Lung (tissue), 12 donors: ENCODE data around the gene SLC25A21. TPM values are rescaled to one million over a fixed set of nuclear protein-coding genes. Genes with fewer than 3 reads are reported as not detected.

Experiments used
- ATAC-seq: fragments of 200-7000 bp; cut with Tn5 transposase; one replicate; pipeline ENCODE4 v1.9.1; 2020; ENCODE audit warnings: moderate number of reproducible peaks; ENCODE audit not compliant: insufficient read depth, low FRiP score
- DNase-seq, 3 donors: peaks; one replicate each; pipeline ENCODE4 v3.0.0-alpha.2; 2013 to 2017
- H3K27ac ChIP-seq, 2 donors: one replicate each; pipeline ENCODE4 v1.5.1; 2013; ENCODE audit warnings: mild to moderate bottlenecking in 2 of 2, moderate library complexity in 2 of 2, control low read depth in 1 of 2, inconsistent platforms in 1 of 2, low read depth in 1 of 2, low read length in 1 of 2
- H3K27me3 ChIP-seq, 3 donors: one replicate each; pipeline ENCODE4 v1.5.1; 2013; ENCODE audit warnings: low read length in 2 of 3; ENCODE audit not compliant: control insufficient read depth in 3 of 3, insufficient read depth in 3 of 3
- H3K36me3 ChIP-seq, 4 donors: one replicate each; pipeline ENCODE4 v1.5.1; 2013; ENCODE audit warnings: low read length in 4 of 4, mild to moderate bottlenecking in 1 of 4, moderate library complexity in 1 of 4; ENCODE audit not compliant: control insufficient read depth in 4 of 4, insufficient read depth in 4 of 4
- H3K4me1 ChIP-seq, 5 donors: one replicate each; pipeline ENCODE4 v1.5.1; 2013; ENCODE audit warnings: low read length in 5 of 5, mild to moderate bottlenecking in 2 of 5, moderate library complexity in 1 of 5; ENCODE audit not compliant: control insufficient read depth in 5 of 5, insufficient read depth in 5 of 5
- H3K4me3 ChIP-seq: one replicate; pipeline ENCODE4 v1.5.1; 2013; ENCODE audit warnings: mild to moderate bottlenecking, control low read depth, moderate library complexity
- H3K9ac ChIP-seq, 2 donors: one replicate each; pipeline ENCODE4 v1.5.1; 2013; ENCODE audit warnings: low read length in 2 of 2, control low read depth in 1 of 2; ENCODE audit not compliant: insufficient read depth in 1 of 2
- H3K9me3 ChIP-seq, 4 donors: one replicate each; pipeline ENCODE4 v1.5.1; 2013; ENCODE audit warnings: low read length in 3 of 4, mild to moderate bottlenecking in 1 of 4, moderate library complexity in 1 of 4; ENCODE audit not compliant: control insufficient read depth in 4 of 4, insufficient read depth in 3 of 4
- CTCF ChIP-seq: IDR thresholded peaks from 2 replicates; pipeline ENCODE4 v1.5.1; 2012; ENCODE audit warnings: mild to moderate bottlenecking; ENCODE audit errors: control extremely low read depth, extremely low read depth
- WGBS, 2 donors: extraction: QIAGEN DNeasy Blood & Tissue Kit; methylation state at CpG; one replicate each; pipeline ENCODE4 v1.1.7; 2013; 5-methylcytosine and 5-hydroxymethylcytosine counted together
- polyA plus RNA-seq, 2 donors: library from polyadenylated mRNA; stranded (reverse); fragments of 200-250 nt; gene quantifications; one replicate each; pipeline ENCODE4 v1.2.1, GENCODE V29; 2013
- total RNA-seq, 2 donors: library from RNA; depleted of rRNA in 1 of 2; stranded (reverse); fragments of >200 nt in 1 of 2; gene quantifications; one replicate each; pipeline ENCODE4 v1.2.1, GENCODE V29; 2014 to 2021
- donor health status: control.
- donor health status: control.
- donor health status: Bipolar disorder and iron deficiency.
- donor health status: healthy.
- donor health status: DM: yes; HTN: yes; CAD: no.

The SLC25A21 gene
- total and polyA plus RNA-seq, 4 donors = 0.23 to 2.6 (median 0.42) TPM

GRCh38 chr14:36655571-36655962 is 516.8 kb downstream of the SLC25A21 start:
- peaks cover 12 to 98% (median 98%) of the 10 kb centered on the region in 3 donors for H3K27me3 ChIP-seq
- H3K9ac ChIP-seq = no peak overlapping the region
- no peak for ATAC-seq
- no peak for TF ChIP-seq CTCF
- 10 to 15% methylated on average over 11 of the region's 11 CpGs for WGBS, 2 donors
- H3K36me3 ChIP-seq = no peaks in the 10 kb centered on the region
- H3K4me1 ChIP-seq = peaks cover 0 to 23% (median 3%) of the 10 kb centered on the region in 5 donors
- DNase-seq = no peak
- peaks cover 0 to 24% (median 0%) of the 10 kb centered on the region in 4 donors for H3K9me3 ChIP-seq
- H3K4me3 ChIP-seq = no peak overlapping the region
- no peak overlapping the region for H3K27ac ChIP-seq

DNA sequence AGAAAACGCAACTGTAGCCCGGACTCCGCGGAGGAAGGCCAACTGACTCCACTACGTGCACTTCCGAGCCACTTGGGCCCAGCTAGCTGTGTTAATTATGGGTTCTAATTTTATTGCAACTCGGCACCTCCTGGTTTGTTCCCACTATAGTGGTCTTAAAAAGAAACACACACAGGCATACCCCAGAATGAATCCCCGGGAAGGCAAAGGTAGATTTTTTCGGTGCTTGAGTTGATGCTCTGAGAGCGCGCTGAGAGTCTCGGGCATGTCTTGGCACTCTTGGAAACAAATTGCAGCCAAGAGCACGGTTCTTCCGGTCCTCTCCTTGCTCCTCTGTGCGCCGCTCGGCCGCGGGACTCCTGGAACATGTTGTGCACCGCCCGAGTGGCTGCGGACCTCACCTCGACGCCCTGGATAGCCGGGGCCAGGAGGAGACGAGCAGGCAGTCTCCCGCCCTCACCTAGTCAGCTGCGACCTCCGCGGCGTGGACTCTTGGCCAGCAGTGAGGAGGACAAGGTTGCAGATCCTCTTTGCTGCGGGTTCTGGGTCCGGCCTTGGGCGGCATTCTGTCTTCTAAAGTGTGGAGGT is 517.5 kb downstream of the SLC25A21 start:
- TF ChIP-seq CTCF = no peak
- H3K4me3 ChIP-seq = no peak overlapping the region
- H3K36me3 ChIP-seq = no peaks in the 10 kb centered on the region
- peaks cover 0 to 23% (median 3%) of the 10 kb centered on the region in 5 donors for H3K4me1 ChIP-seq
- ATAC-seq (no peak), DNase-seq (no peak)
- H3K27ac ChIP-seq = no peak overlapping the region
- H3K9ac ChIP-seq = no peak overlapping the region
- peaks cover 0 to 23% (median 0%) of the 10 kb centered on the region in 4 donors for H3K9me3 ChIP-seq
- WGBS, 2 donors = 11 to 19% methylated on average over 34 of the region's 34 CpGs
- H3K27me3 ChIP-seq = peaks cover 14 to 98% (median 98%) of the 10 kb centered on the region in 3 donors

DNA sequence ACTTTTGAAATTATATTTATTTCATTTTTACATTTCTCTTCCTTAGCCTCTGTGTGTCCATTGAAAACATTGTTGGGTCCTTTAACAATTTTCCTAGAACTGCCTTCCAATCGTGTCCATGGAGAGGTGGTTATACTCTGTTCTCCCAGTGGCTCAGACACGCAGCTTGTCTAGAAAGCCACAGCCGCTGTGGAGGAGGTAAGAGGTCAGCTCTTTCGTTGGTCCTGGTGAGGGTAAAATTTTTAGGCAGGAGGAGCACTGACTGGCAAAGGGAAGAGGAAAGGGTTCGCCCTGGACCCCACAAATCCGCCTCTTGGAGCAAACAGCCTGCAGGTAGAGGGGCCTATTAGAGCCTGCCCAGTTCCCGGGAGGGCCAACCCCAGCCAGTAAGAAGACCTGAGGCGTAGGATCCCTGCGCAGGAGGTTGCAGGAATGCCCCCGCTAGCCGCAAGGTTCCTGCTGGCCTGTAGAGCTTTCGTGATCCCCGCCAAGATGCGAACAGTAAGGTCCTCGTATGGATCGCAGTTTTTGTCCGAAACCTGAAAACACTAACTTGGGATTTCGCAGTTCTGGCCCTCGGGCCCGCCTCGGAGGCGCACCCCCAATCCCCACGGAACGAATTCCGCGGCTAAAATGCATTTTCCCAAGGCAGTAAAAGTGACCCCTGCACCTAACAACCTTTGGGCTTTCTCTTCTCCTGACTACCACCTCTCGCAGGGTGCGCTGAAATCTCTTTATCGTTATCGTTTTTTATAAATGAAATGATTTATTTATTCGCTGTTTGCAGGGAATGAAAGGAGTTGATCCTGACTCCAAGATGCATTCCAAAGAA is 518.2 kb downstream of the SLC25A21 start:
- H3K9ac ChIP-seq = no peak overlapping the region
- H3K36me3 ChIP-seq = no peaks in the 10 kb centered on the region
- no peak overlapping the region for H3K27ac ChIP-seq
- peak in 1 of 3 donors; percentile 19 for DNase-seq
- H3K27me3 ChIP-seq = peaks cover 14 to 99% (median 98%) of the 10 kb centered on the region in 3 donors
- no peak overlapping the region for H3K4me3 ChIP-seq
- H3K4me1 ChIP-seq = peaks cover 0 to 23% (median 3%) of the 10 kb centered on the region in 5 donors
- H3K9me3 ChIP-seq = peaks cover 0 to 18% (median 0%) of the 10 kb centered on the region in 4 donors
- WGBS, 2 donors = 8 to 15% methylated on average over 31 of the region's 31 CpGs
- ATAC-seq = no peak
- TF ChIP-seq CTCF = no peak
